SK-N-SH (cell line): Measurements from ENCODE around the gene EOLA2. TPM values are rescaled to one million over a fixed set of nuclear protein-coding genes. Genes with fewer than 3 reads are reported as not detected.

Experiments used
- CTCF ChIA-PET: fragments of 300-600, 350-600 bp; formaldehyde crosslinking; extraction: SDS; loops from one replicate; lab custom pipeline; 2021; lab: Yijun Ruan, JAX
- POLR2A ChIA-PET: fragments of 350-600 bp; sonication (Branson Sonifier 250); formaldehyde crosslinking; extraction: SDS; loops from one replicate; lab custom pipeline; 2020; ENCODE audit warnings: antibody characterized with exemption, inconsistent platforms; lab: Yijun Ruan, JAX
- DNase-seq: peaks from one replicate; pipeline ENCODE4 v3.0.0; 2012
- H2AFZ ChIP-seq: fragments of 200-600 bp; sonication (generic); 2 replicates; pipeline ENCODE4 v1.8.1; 2016; ENCODE audit warnings: antibody characterized with exemption, mild to moderate bottlenecking, low read depth
- H3F3A ChIP-seq: fragments of 200-600 bp; sonication (generic); replicated peaks from 2 replicates; pipeline ENCODE3; 2016; ENCODE audit warnings: antibody characterized with exemption, mild to moderate bottlenecking; ENCODE audit not compliant: insufficient read depth
- H3K27ac ChIP-seq, 2 experiments: fragments of 200-500 bp in 1 of 2; fragments of 200-600 bp in 1 of 2; sonication (Bioruptor generic) in 1 of 2; sonication (generic), shearing (Covaris generic) in 1 of 2; 2 replicates each; pipeline versions ENCODE4 v1.5.1 to v1.6.1; 2014 to 2016; ENCODE audit warnings: low read depth in 2 of 2, inconsistent platforms in 1 of 2, low read length in 1 of 2, mild to moderate bottlenecking in 1 of 2, mixed read lengths in 1 of 2
- H3K27me3 ChIP-seq: fragments of 200-600 bp; sonication (generic), shearing (Covaris generic); 2 replicates; pipeline ENCODE4 v1.6.1; 2016; ENCODE audit warnings: mixed run types; ENCODE audit not compliant: insufficient read depth
- H3K36me3 ChIP-seq, 2 experiments: fragments of 200-500 bp in 1 of 2; fragments of 200-600 bp in 1 of 2; sonication (Bioruptor generic) in 1 of 2; sonication (generic) in 1 of 2; replicated peaks in 1 of 2; 2 replicates each; pipeline versions ENCODE3 to v1.5.1; 2014 to 2016; ENCODE audit warnings: low read length in 1 of 2, mild to moderate bottlenecking in 1 of 2; ENCODE audit not compliant: insufficient read depth in 2 of 2, control insufficient read depth in 1 of 2
- H3K4me1 ChIP-seq, 2 experiments: fragments of 200-500 bp in 1 of 2; fragments of 200-600 bp in 1 of 2; sonication (Bioruptor generic) in 1 of 2; sonication (generic), shearing (Covaris generic) in 1 of 2; 2 replicates each; pipeline versions ENCODE4 v1.5.1 to v1.6.1; 2014 to 2016; ENCODE audit warnings: low read depth in 1 of 2, low read length in 1 of 2, mixed run types in 1 of 2; ENCODE audit not compliant: insufficient read depth in 2 of 2, control insufficient read depth in 1 of 2
- H3K4me2 ChIP-seq: fragments of 200-600 bp; sonication (generic), shearing (Covaris generic); 2 replicates; pipeline ENCODE4 v1.6.1; 2017; ENCODE audit warnings: mixed run types
- H3K4me3 ChIP-seq, 2 experiments: fragments of 200-500 bp in 1 of 2; fragments of 200-600 bp in 1 of 2; sonication (Bioruptor generic) in 1 of 2; sonication (generic), shearing (Covaris generic) in 1 of 2; 2 replicates each; pipeline versions ENCODE4 v1.5.1 to v1.8.1; 2014 to 2016; ENCODE audit warnings: low read depth in 2 of 2, inconsistent platforms in 1 of 2, low read length in 1 of 2, mild to moderate bottlenecking in 1 of 2, mixed read lengths in 1 of 2, moderate library complexity in 1 of 2
- H3K79me2 ChIP-seq: fragments of 200-600 bp; sonication (generic); 2 replicates; pipeline ENCODE4 v1.8.1; 2017; ENCODE audit warnings: mild to moderate bottlenecking; ENCODE audit not compliant: insufficient read depth
- H3K9ac ChIP-seq: fragments of 200-600 bp; sonication (generic); 2 replicates; pipeline ENCODE4 v1.6.1; 2017; ENCODE audit warnings: mixed run types
- H3K9me2 ChIP-seq: fragments of 200-600 bp; sonication (generic); 2 replicates; pipeline ENCODE4 v1.6.1; 2017; ENCODE audit warnings: mixed run types
- H3K9me3 ChIP-seq: fragments of 200-600 bp; sonication (generic); 2 replicates; pipeline ENCODE4 v1.6.1; 2017; ENCODE audit warnings: mixed run types, mild to moderate bottlenecking, moderate library complexity
- H4K20me1 ChIP-seq: fragments of 200-600 bp; sonication (generic); 2 replicates; pipeline ENCODE4 v1.6.1; 2017; ENCODE audit warnings: mild to moderate bottlenecking, mixed run types; ENCODE audit not compliant: insufficient read depth
- CHD2 ChIP-seq: fragments of 150-350 bp; IDR thresholded peaks from 2 replicates; pipeline ENCODE4 v1.6.1; 2018; ENCODE audit warnings: low read length; ENCODE audit not compliant: partially characterized antibody
- CTCF ChIP-seq: fragments of 200-600 bp; sonication (generic); IDR thresholded peaks from 2 replicates; pipeline ENCODE4 v1.6.1; 2017; ENCODE audit warnings: antibody characterized with exemption, mild to moderate bottlenecking, moderate library complexity
- GABPA ChIP-seq: IDR thresholded peaks from 2 replicates; pipeline ENCODE4 v1.4.0; 2012; ENCODE audit warnings: low read depth, mild to moderate bottlenecking
- GATA2 ChIP-seq: sonication (generic); formaldehyde crosslinking; IDR thresholded peaks from 2 replicates; pipeline ENCODE4 v1.5.0; 2020; ENCODE audit warnings: mild to moderate bottlenecking, missing genetic modification reagents
- JUND ChIP-seq: IDR thresholded peaks from 2 replicates; pipeline ENCODE4 v1.4.0; 2012
- MAX ChIP-seq: IDR thresholded peaks from 2 replicates; pipeline ENCODE4 v1.4.0; 2012; ENCODE audit warnings: low read depth
- PBX3 ChIP-seq: IDR thresholded peaks from 2 replicates; pipeline ENCODE4; 2012
- POLR2AphosphoS5 ChIP-seq: IDR thresholded peaks from 2 replicates; pipeline ENCODE4 v1.6.1; 2012; ENCODE audit warnings: low read depth, low read length
- RAD21 ChIP-seq: IDR thresholded peaks from 2 replicates; pipeline ENCODE4 v1.6.1; 2012; ENCODE audit warnings: mild to moderate bottlenecking, low read length
- REST ChIP-seq: IDR thresholded peaks from 2 replicates; pipeline ENCODE4 v1.6.1; 2012; ENCODE audit warnings: mild to moderate bottlenecking, low read depth, low read length, moderate library complexity
- SIN3A ChIP-seq: IDR thresholded peaks from 2 replicates; pipeline ENCODE4 v1.6.1; 2012; ENCODE audit warnings: low read depth, mild to moderate bottlenecking, low read length, moderate library complexity, borderline replicate concordance
- SMC3 ChIP-seq: IDR thresholded peaks from 2 replicates; pipeline ENCODE4 v1.6.1; 2012; ENCODE audit warnings: low read depth, low read length, improper control_type of control experiment
- TEAD4 ChIP-seq: IDR thresholded peaks from 2 replicates; pipeline ENCODE4 v1.4.0; 2012; ENCODE audit warnings: mild to moderate bottlenecking, borderline replicate concordance; ENCODE audit not compliant: insufficient read depth
- USF1 ChIP-seq: IDR thresholded peaks from 2 replicates; pipeline ENCODE4 v1.4.0; 2012; ENCODE audit warnings: low read depth, borderline replicate concordance
- YY1 ChIP-seq: IDR thresholded peaks from 2 replicates; pipeline ENCODE4 v1.4.0; 2012; ENCODE audit warnings: low read depth, mild to moderate bottlenecking
- WGBS: methylation state at CpG from one replicate; pipeline ENCODE4 v1.1.6; 2017; ENCODE audit warnings: low lambda C conversion rate; 5-methylcytosine and 5-hydroxymethylcytosine counted together
- polyA plus RNA-seq, 3 experiments: library from polyadenylated mRNA; depleted of rRNA; stranded (reverse); fragments of >200 nt; gene quantifications; 2 replicates each; pipeline ENCODE4 v1.2.3, GENCODE V29; 2012

Gene EOLA2
- polyA plus RNA-seq, 1 of the 3 experiments (the other 2 are of a cell fraction): 43.4 TPM

- no peak for DNase-seq
- Histone ChIP-seq H4K20me1 (no peaks in the 10 kb centered on the region), H3K9me2 (no peaks in the 10 kb centered on the region), H3K27me3 (no peaks in the 10 kb centered on the region), H2AFZ (no peak overlapping the region), H3K27ac (no peak overlapping the region), H3F3A (no peaks in the 10 kb centered on the region), H3K9ac (no peak overlapping the region), H3K9me3 (no peaks in the 10 kb centered on the region), H3K36me3 (no peaks in the 10 kb centered on the region), H3K4me3 (no peak overlapping the region), H3K4me2 (no peak overlapping the region), H3K4me1 (no peaks in the 10 kb centered on the region), H3K79me2 (no peaks in the 10 kb centered on the region)
- CTCF ChIA-PET: no interaction called here
- POLR2A ChIA-PET: no interaction called here
- TF ChIP-seq POLR2AphosphoS5 (no peak), RAD21 (no peak), USF1 (no peak), REST (no peak), JUND (no peak), CHD2 (no peak), SIN3A (no peak)
- WGBS: 52% methylated on average over 3 of the region's 3 CpGs
Observed at GRCh38 chrX:149979126-149979644, 40.9 kb upstream of the EOLA2 start.

- peaks cover 10 to 11% of the 10 kb centered on the region in 2 experiments for H3K36me3 ChIP-seq
- H4K20me1 ChIP-seq: no peaks in the 10 kb centered on the region
- no peaks in the 10 kb centered on the region for H3K9me2 ChIP-seq
- no peaks in the 10 kb centered on the region for H3K9me3 ChIP-seq
- no peak overlapping the region for H3K27ac ChIP-seq
- no peak overlapping the region for H3K4me2 ChIP-seq
- no peaks in the 10 kb centered on the region for H3K4me1 ChIP-seq
- ChIA-PET POLR2A (no interaction called here), CTCF (interaction anchor here (0.6 to 2.4 kb wide), 13 partner anchors 10 to 755 kb away, joined by 3 to 18 read pairs (median 3); partner anchors contain the start of gene MAMLD1)
- no peak overlapping the region for H3K4me3 ChIP-seq
- peak; percentile 55 for DNase-seq
- H3K79me2 ChIP-seq: no peaks in the 10 kb centered on the region
- no peak overlapping the region for H3K9ac ChIP-seq
- peaks cover 6% of the 10 kb centered on the region for H3F3A ChIP-seq
- 24% methylated on average over 8 of the region's 9 CpGs for WGBS
- H3K27me3 ChIP-seq: no peaks in the 10 kb centered on the region
- no peak overlapping the region for H2AFZ ChIP-seq
- peak; percentile 83 for TF ChIP-seq SMC3
- TF ChIP-seq GATA2 (CRISPR knock-in tag): no peak
- TF ChIP-seq CTCF: peak; percentile 83
- TF ChIP-seq YY1: no peak
- no peak for TF ChIP-seq MAX
- TF ChIP-seq GABPA: no peak
- TF ChIP-seq PBX3: no peak
- TF ChIP-seq TEAD4: no peak
- TF ChIP-seq SIN3A: no peak
- no peak for TF ChIP-seq USF1
- TF ChIP-seq RAD21: peak; percentile 90
Observed at GRCh38 chrX:149962859-149963757, 24.8 kb upstream of the EOLA2 start.
